Stimulated activated CD8-positive, alpha-beta memory T cell treated with anti-CD3 and anti-CD28 coated beads, Interleukin-12 subunit alpha, Interleukin-12 subunit beta, amount 100 ng/mL, for 1 hour (primary cell): ENCODE results near the gene PRKCB.
"Not testable (repeated sequence)": the region's sequence is repeated elsewhere in the genome, so short reads cannot be mapped to it uniquely, and the experiment has no call there.

Experiments used
- DNase-seq: peaks from one replicate; pipeline ENCODE4 v3.0.0-alpha.2; 2020; ENCODE audit warnings: low read depth

Gene PRKCB

DNA sequence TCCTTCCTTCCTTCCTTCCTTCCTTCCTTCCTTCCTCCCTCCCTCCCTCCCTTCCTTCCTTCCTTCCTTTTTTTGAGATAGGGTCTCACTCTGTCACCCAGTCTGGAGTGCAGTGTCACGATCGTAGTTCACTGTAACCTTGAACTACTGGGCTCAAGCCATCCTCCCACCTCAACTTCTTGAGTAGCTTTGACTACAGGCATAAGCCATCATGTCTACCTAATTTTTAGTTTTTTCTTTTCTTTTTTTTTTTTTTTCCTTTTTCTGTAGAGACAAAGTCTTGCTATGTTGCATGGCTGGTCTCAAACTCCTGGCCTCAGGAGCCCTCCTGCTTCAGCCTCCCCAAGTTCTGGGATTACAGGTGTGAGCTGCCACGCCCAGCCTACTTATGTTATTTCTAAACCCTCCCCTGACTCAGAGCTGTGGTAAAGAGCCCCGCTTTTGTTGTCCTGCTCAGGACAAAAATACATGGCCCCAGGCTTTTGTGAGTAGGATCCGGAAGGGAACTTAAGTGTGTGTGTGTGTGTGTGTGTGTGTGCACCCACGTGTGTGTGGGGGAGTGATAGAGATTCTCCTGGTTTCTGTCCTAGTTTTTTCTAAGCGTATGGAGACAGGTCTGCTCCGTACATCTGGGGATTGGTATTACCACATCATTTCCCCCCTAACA, 67.1 kb downstream of the PRKCB start:
- DNase-seq = no peak

DNA sequence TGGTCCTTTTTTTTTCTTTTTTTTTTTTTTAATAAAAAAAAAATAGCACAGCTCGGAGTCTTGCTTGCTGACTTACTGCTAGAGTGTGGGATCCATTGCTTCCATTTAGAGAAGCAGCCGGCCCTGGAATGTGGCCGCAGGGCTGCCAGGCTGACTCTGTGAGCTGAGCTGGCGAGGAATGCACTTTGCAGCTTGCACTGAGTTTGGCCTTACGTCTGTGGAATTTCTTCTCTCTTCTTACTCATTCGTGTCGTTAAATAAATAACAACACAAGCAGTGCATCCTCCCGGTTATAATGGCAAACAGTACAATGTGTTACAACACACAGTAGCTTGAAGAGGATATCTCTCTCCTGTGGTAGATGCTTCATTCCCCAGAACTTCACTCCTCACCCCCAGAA, 69.2 kb downstream of the PRKCB start:
- no peak for DNase-seq

DNA sequence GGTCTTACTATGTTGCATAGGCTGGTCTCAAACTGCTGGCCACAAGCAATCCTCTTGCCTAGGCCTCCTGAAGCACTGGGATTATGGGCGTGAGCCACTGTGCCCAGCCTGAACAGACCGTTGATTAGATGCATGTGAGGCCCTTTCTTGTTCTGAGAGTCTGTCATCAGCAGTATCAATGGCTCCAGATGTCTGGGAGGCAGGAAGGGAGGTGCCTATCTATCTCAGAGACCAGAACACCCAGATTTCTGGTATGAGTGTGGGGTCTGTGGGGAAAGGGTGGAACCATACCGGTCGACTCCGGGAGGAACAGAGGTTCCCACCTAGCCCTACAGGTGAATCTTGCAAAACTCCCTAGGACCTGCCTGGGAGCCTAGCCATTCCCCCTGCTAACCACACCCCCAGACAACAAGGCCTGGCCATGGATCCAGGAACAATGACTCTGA, 71.7 kb downstream of the PRKCB start:
- no peak for DNase-seq

DNA sequence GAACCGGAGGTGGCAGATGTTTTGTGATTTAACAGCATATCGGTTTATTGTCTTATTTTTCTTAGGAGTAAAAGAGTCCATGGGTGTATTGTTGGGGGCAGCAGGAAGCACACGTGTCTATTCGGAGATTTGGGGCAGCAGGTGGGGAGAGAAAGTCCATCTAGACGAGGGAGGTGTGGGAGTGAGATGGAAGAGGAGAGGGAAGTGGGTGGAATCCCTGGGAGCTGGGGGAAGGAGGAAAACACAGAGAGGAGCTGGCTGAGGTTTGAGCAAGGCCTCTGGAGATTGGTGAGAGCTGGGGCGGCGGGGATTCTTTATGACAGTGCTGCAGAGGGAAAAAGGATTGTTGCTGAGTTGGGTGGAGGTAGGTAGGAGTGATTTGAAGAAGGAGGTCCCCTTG, 72.1 kb downstream of the PRKCB start:
- DNase-seq = no peak

DNA sequence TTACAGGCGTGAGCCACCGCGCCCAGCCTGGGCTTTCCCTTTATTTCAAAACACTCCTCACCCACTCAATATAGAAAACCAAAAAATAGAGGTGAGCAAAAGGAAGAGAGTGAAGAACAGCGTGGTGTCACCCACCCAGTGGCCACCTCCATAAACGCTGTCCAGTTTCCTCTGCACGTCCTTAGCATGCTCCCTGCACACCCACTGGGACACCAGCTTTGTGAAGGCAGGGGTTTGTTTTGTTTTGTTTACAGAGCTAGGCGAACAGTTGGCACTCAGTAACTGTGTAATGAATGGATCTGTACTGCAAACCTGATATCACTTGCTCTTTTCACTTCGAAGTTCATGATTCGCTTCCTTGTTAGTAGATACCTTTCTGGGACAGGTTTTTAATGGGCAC, 73.0 kb downstream of the PRKCB start:
- no peak for DNase-seq

DNA sequence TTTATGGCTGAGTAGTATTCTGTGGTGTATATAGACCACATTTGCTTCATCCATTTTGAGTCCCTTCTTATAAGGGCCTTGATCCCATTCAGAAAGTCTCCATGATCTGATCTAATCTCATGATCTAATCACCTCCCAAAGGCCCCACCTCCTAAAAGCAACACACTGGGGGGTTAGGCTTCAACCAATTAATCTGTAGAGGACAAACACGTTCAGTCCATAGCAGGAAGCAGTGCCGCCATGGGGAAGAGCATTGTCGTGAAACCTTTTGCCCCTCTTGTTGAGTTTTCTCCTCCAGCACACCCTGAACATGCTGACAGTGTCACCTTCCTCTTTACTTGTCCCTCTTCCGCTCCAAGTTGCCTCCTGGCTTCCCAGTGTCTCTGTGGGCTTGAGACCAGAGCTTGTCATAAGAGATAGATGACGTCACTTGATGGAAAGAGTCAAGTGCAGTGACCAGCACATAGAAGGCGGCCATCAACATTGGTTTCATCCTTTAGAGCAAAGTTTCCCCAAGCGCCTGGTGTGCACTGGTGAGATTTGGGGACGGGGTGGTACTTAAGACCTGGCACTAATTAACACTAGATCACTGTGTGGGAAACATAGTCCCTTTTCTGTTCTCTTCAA, 74.1 kb downstream of the PRKCB start:
- DNase-seq = no peak

DNA sequence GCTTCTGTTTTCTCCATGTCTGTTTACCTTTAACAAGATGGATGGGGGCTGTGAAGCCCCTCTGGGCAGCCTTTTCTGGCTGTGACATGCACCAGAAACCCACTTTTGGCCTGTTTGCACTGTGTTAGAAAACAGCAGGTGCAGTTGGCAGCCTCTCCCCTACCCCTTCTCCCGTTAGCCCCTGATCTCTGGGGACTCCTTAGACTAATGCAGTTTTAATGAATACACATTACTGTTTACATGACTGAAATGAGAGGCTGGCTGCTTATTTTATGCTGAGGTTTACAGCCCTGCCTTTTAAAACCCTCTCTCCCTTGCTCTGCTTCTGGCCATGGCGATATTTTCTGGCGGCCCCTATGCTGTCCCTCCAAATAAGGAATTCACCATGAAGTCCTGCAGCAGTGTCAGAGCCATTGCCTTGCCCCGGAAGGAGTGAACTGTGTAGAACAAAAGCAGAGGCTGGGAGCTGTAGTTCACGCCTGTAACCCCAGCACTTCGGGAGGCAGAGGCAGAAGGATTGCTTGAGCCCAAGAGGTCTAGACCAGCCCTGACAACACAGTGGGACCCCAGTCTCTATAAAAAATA, 79.3 kb downstream of the PRKCB start:
- DNase-seq = no peak

DNA sequence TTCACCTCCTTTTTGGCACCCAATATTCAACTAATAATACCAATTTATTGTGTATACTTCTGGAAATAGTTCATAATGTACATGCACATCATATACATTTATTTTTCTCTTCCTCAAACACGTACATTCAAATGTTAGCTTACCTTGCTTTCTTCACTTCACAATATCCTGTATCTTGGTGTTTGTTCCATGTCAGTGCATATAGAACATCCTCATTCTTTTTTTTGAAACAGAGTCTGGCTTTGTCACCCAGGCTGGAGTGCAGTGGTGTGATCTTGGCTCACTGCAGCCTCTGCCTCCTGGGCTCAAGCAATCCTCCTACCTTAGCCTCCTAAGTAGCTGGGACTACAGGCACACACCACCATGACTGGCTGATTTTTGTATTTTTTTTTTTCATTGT, 80.8 kb downstream of the PRKCB start:
- not testable (repeated sequence) for DNase-seq

DNA sequence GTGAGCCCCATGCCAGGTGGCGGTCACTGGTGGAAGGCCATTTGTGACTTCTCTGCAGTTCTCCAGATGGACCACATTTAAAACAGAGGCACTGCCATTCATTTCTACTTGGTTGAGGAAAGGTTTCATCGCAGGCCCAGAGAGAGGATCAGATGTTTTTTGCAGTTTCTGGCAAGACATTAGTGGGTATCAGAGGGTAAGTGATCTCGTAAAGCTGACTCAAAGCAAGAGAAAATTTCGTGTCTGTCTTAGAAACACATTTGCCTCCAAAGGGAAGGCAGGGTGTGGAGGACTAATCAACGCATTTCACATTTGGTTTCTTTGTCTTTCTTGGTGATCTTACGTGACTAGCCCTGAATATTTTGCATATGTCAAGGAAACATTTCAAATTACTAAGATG, 81.8 kb downstream of the PRKCB start:
- no peak for DNase-seq

DNA sequence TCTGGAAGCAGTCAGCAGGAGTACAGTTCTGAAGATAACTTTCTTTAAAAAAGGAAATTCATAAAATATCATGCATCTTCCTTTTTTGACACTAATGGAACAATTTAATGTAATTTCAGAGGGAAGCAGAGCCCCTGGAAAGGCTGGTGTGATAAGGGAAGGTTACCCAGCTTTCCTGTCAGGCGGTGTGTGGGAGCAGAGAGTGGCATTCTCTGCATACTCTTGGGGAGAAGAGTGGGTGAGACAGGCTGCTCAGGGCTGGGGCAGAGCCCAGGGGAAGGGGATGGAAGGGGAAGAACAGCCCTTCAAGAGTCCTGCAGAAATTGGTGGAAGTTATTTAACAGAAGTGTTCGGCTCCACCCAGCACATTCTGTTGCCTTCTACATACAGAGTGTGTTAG, 84.7 kb downstream of the PRKCB start:
- no peak for DNase-seq

DNA sequence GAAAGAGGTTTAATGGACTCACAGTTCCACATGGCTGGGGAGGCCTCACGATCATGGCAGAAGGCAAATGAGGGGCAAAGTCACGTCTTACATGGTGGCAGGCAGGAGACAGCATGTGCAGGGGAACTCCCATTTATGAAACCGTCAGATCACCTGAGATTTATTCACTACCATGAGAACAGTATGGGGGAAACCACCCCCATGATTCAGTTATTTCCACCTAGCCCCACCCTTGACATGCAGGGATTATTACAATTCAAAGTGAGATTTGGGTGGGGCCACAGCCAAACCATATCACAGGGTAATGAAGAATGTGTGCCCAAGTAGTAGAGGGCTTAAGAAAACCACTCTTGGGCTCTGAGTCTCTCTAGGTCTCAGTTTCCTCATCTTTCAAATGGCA, 85.1 kb downstream of the PRKCB start:
- no peak for DNase-seq

DNA sequence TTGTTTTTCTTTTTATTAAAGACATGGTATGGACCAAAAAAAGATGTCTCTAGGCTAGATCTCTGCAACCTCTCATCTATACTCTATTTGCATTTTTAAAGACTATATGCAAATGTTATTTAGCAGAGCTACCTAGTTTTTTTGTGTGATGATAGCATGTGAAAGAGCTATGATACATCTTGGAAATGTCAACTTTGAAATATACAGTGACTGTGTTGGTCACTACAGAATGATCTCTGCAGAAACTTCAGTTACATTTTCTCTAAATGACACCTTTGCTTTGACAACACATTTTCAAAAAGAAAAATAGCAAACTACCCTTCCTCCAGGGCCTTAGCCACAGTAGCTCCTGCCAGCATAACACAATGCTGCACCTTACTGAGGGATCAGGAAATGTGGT, 86.6 kb downstream of the PRKCB start:
- DNase-seq = no peak

DNA sequence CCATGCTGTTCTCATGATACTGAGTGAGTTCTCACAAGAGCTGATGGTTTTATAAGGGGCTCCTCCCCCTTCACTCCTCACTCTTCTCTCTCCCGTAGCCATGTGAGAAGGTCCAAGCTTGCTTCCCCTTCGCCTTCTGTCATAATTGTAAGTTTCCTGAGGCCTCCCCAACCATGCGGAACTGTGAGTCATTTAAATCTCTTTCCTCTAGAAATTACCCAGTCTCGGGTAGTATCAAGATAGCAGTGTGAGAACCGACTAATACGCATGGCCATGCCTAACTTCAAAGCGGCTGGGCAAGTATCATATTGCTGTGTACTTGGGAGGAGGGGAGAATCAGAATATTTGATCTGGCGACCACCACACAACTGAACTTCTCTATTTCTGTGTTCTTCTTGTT, 88.3 kb downstream of the PRKCB start:
- no peak for DNase-seq

DNA sequence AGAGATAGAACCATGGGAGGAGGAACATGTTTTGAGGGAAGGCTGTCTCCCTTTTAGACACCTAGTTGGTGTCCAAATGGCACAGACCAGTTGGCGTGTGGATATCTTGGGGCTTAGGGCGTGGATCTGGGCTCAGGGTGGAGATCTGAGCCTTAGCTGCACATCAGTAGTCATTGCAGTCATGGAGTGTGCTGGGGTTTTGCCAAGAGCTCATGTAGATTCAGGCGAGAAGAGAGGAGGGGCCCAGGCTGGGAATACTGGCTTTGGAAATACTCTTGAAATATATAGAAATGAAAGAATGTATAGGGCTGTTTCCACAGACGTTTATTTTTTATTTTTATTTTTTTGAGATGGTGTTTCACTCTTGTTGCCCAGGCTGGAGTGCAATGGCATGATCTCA, 92.0 kb downstream of the PRKCB start:
- DNase-seq = no peak

DNA sequence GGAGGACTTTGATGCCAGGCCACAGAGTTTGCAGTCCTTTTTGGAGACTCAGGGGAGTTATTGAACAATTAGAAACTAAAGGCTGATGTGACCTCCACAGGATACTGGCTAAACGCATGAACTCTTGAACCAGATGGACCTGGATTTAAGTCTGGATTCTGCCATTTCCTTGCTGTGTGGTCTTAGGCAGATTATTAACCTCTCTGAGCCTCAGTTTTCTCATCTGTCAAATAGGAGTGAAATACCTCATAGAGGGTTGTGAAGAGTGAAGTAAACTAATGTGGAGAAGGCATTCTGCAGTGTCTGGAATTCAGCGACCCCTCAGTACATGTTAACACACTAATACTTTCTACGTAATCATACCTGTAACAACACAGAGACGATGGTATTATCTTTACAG, 93.5 kb downstream of the PRKCB start:
- no peak for DNase-seq

DNA sequence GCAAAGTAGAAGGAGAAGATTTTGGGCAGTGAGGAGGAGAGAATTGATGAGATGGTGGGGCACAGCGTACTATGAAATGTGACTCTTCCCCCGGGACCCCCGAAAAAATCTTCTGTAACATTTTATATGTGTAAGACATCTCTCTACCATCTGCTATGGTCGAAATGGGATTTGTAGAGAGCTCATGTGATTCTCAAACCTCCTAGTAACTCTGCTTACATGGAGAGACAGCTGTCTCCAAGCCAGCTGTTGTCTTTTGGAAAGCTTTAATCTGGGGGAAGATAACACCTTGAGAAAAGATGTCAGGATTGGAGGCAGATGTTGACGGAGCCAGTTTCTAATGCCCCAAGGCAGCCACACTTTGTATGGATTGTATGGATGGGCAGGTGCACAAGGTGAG, 94.1 kb downstream of the PRKCB start:
- no peak for DNase-seq

DNA sequence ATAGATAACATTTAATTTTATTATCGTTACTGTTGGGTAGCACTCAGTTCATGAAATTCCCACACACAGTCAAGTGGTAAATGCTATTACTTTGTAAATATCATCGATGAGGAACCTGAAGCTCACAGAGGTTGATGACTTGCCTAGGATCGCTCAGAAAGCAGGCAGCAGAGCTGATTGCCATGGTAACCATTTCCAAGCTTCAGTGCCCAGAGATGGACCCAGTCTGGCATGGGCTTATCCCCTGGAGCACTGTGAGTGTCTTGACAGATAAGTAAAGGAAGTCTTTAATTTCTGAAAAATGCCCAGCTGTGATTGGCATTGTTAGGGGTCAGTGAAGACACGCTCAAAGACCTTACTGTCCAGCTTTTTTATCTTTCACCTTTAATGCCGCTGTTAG, 95.0 kb downstream of the PRKCB start:
- no peak for DNase-seq

DNA sequence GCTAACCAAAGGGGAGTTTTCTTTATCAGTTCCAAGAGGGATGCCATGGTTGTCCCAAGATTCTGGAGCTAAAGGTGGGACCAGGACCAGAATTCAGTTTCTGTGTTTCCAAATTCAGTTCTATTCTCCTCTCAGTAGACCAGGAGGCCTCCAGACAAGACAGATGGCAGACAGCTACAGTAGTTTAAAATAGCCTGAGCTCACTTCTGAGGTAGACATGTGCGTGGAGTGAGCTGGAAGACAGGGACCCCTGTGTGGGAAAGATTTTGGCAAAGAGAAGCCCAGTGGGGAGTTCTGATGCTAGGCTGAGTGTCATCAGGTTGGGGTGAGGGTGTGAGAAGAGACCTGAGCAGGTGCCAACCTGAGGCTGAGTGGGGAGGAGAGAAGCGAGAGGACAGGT, 95.4 kb downstream of the PRKCB start:
- DNase-seq = no peak

DNA sequence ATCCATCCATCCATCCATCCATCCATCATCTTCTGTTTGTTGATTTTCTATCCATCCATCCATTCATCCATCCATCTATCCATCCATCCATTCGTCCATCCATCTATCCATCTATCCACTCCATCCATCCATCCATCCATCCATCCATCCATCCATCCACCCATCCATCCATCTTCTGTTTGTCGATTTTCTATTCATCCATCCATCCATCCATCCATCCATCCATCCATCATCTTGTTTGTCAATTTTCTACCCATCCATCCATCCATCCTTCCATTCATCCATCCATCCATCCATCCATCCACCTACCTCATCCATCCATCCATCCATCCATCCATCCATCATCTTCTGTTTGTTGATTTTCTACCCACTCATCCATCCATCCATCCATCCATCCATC, 97.9 kb downstream of the PRKCB start:
- not testable (repeated sequence) for DNase-seq

DNA sequence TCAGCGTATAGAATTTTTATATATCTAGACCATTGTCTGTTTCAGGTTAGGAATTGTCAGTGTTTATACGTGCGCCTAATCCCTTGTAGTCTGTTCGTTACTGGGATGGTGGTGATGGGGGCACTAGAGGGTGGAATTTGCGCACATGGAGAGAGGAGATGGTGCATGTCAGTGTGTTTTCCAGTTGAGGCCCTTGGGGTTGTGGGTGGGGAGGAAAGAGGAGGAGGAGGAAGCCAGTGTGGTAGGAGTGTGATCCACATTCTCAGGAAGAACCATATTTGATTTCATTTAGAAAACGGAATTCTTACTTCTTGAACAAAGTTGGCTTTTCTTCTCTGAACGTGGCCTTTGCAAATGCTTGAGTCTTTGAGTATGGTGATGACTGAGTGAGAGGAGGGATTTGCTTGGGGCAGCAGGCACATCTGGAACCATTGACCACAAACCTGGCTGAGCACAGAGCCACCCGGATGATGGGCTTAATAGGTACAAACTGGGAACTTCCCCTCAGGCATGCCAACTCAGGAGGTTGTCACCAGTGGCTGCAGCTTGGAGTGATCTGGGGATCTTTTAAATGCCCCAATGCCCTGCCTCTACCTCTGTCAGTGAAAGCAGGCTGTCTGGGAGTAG, 98.9 kb downstream of the PRKCB start:
- no peak for DNase-seq

DNA sequence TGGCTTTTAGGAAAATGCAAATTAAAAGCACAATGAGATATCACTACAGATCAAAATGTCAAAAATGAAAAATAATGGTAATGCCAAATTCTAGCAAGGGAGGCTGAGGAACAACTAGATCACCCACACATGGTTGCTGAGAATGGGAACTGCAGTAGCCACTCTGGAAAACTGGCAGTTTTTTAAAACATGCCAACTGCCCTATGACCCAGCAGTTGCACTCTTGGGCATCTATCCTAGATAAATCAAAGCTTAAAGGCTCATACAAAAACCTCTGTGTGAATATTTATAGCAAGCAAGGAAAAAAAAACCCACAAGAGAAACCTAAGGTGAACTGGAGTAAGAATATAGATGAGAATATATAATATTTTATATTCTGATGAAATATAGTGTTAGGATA, 104.3 kb downstream of the PRKCB start:
- no peak for DNase-seq

DNA sequence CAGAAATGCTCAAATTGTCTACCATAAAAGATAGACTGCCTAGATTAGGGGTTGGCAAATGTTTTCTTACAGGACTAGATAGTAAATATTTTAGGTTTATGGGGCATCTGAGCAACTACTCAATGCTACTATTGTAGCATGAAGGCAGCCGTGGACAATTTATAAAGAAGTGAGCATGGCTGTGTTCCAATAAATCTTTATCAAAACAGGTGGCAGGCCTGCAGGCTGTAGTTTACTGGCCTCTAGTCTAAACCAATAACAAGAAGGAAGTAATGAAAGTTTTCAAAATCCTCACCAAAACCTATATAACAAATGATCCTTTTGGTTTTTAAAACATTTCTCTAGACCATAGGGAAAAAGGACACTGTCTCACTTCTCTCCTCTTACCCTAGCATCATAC, 105.2 kb downstream of the PRKCB start:
- no peak for DNase-seq

DNA sequence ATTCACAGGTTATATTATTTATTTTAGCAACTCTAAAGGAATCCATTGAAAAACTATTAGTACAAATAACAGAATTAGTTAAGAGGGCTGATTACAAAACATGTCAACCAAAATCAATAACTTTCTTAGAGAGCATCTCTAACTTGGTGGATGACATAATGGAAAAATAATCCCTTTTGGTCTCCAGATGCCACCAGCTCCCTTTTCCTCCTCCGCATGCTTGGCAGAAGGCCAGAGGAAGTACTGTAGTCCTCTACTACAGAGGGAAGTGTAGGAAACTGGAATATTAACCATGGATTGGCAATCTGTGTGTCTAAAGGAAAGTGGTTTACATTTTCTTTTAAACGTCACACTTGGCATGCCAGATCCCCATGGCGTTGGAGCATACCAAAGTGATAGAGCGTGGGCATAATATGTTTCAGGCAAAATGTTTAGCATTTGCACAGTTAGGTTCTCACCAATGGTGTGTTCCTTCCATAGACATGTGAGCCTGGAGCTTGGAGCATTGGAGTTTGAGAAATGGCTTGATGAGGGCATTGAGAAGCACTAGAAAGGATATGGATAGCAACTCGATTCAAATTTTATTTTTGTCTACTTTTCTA, 106.3 kb downstream of the PRKCB start:
- no peak for DNase-seq
